ENCODE results near the gene HDAC4. TPM values are rescaled to one million over a fixed set of nuclear protein-coding genes. Genes with fewer than 3 reads are reported as not detected.

Gene HDAC4
- total and polyA plus RNA-seq, 2 of the 8 experiments (the other 6 are each of a cell fraction or from before 2014, with no cell fraction given) = 15.4 to 31.5 TPM

- peak; percentile 48 to 61 (median 52) for TF ChIP-seq CTCF (IDR thresholded peaks at IDR 0.05; ENCODE audit: control extremely low read depth in 1 of 3, insufficient read depth in 1 of 3, low read depth in 1 of 3, low read length in 3 of 3)
- TF ChIP-seq KDM5A (IDR thresholded peaks at IDR 0.05; ENCODE audit: low read length) = no peak
- TF ChIP-seq GTF2F1 (IDR thresholded peaks at IDR 0.05; ENCODE audit: borderline replicate concordance, low read depth, low read length) = no peak
- no peak for TF ChIP-seq RNF2 (IDR thresholded peaks at IDR 0.05; ENCODE audit: borderline replicate concordance, low read depth, low read length, missing control alignments, poor library complexity, severe bottlenecking)
- peak; percentile 51 for TF ChIP-seq MAX (IDR thresholded peaks at IDR 0.05)
- TF ChIP-seq SIN3A (conservative IDR thresholded peaks at IDR 0.05 in 1 of 2, IDR thresholded peaks at IDR 0.05 in 1 of 2; ENCODE audit: low read depth in 1 of 2, low read length in 2 of 2) = no peak
- no peak for TF ChIP-seq ZNF274 (IDR thresholded peaks at IDR 0.05; ENCODE audit: borderline replicate concordance, extremely low read depth, low read length)
- no peak for TF ChIP-seq POU5F1 (IDR thresholded peaks at IDR 0.05; ENCODE audit: low read depth, low read length)
Measured at GRCh38 chr2:239396881-239397681, 3.7 kb downstream of the HDAC4 start (continued).

Measured in H1 (cell line).